SU-DHL-6 (cell line): ENCODE data around the gene SERTAD2.

Experiments used
- CTCF ChIP-seq: fragments of 200-600 bp; sonication (generic); IDR thresholded peaks from one replicate; pipeline ENCODE4 v1.5.1; 2017; ENCODE audit warnings: antibody characterized with exemption, mild to moderate bottlenecking, low read length, moderate library complexity; ENCODE audit not compliant: insufficient read depth, poor library complexity, severe bottlenecking
- EZH2phosphoT487 ChIP-seq: fragments of 200-600 bp; sonication (generic), shearing (Covaris generic); conservative IDR thresholded peaks from 2 replicates; pipeline ENCODE4 v1.6.1; 2018; ENCODE audit warnings: mild to moderate bottlenecking, antibody characterized with exemption, low read length, moderate library complexity, mixed read lengths

- TF ChIP-seq CTCF (no peak), EZH2phosphoT487 (no peak)
Measured at GRCh38 chr2:64665709-64666108, 12.0 kb upstream of the SERTAD2 start.
